Esophagus muscularis mucosa (tissue), 4 donors: ENCODE results near the gene NDRG3. TPM values are rescaled to one million over a fixed set of nuclear protein-coding genes. Genes with fewer than 3 reads are reported as not detected.

Experiments
- DNase-seq: peaks from one replicate; pipeline ENCODE4 v3.0.0-alpha.2; 2017; ENCODE audit errors: extremely low spot score
- H3K27ac ChIP-seq, 4 donors: fragments of 200-600 bp; sonication (generic); replicated peaks in 1 of 4; 1 replicate in 3 of 4; 2 replicates in 1 of 4; pipeline ENCODE4 v1.5.1; 2016 to 2019; ENCODE audit warnings: mild to moderate bottlenecking in 1 of 4
- H3K27me3 ChIP-seq, 4 donors: fragments of 200-600 bp; sonication (generic); one replicate each; pipeline versions ENCODE4 v1.5.1 to v1.6.0; 2016 to 2019
- H3K36me3 ChIP-seq, 4 donors: fragments of 200-600 bp; sonication (generic); one replicate each; pipeline ENCODE4 v1.5.1; 2016 to 2019
- H3K4me1 ChIP-seq, 4 donors: fragments of 200-600 bp; sonication (generic); one replicate each; pipeline ENCODE4 v1.5.1; 2016 to 2019
- H3K4me3 ChIP-seq, 4 donors: fragments of 200-600 bp; sonication (generic); 1 replicate in 2 of 4; 2 replicates in 2 of 4; pipeline ENCODE4 v1.5.1; 2016 to 2019; ENCODE audit warnings: mild to moderate bottlenecking in 4 of 4, moderate library complexity in 1 of 4
- H3K9me3 ChIP-seq, 4 donors: fragments of 200-600 bp; sonication (generic); 1 replicate in 3 of 4; 2 replicates in 1 of 4; pipeline ENCODE4 v1.5.1; 2016 to 2019
- CTCF ChIP-seq, 3 experiments: fragments of 200-600 bp in 2 of 3; fragments of 450-650 bp in 1 of 3; sonication (generic) in 2 of 3; IDR thresholded peaks; one replicate each; pipeline ENCODE4 v1.5.1; 2017 to 2019; ENCODE audit warnings: antibody characterized with exemption in 3 of 3, mild to moderate bottlenecking in 2 of 3, moderate library complexity in 1 of 3
- EP300 ChIP-seq: sonication (generic); formaldehyde crosslinking; IDR thresholded peaks from one replicate; pipeline ENCODE4 v1.6.1; 2017; ENCODE audit warnings: antibody characterized with exemption
- POLR2A ChIP-seq: fragments of 450-650 bp; IDR thresholded peaks from one replicate; pipeline ENCODE4 v1.6.1; 2017; ENCODE audit warnings: antibody characterized with exemption, moderate library complexity, mild to moderate bottlenecking, low read depth
- POLR2AphosphoS5 ChIP-seq, 2 donors: sonication (generic); formaldehyde crosslinking; IDR thresholded peaks; one replicate each; pipeline ENCODE4 v1.6.1; 2017; ENCODE audit warnings: antibody characterized with exemption in 2 of 2
- WGBS: methylation state at CpG from one replicate; pipeline ENCODE4 v1.1.5; 2018; 5-methylcytosine and 5-hydroxymethylcytosine counted together
- intact Hi-C: fragments of 100-400 bp; cut with DNase I; formaldehyde crosslinking; loops from one replicate; pipeline ENCODE4 v1.15.1; 2023
- total RNA-seq, 4 donors: library from RNA; depleted of rRNA; stranded (reverse); fragments of >200 nt; gene quantifications; one replicate each; pipeline versions ENCODE4 v1.1.0 to v1.2.1, GENCODE V29; 2016

The NDRG3 gene
- 10 to 100 TPM; 17.1 to 22.8 (median 22.3) TPM for total RNA-seq

- peaks cover 0 to 3% (median 0%) of the 10 kb centered on the region in 4 donors for H3K27me3 ChIP-seq
- peaks cover 13 to 24% (median 20%) of the 10 kb centered on the region in 4 donors for H3K4me1 ChIP-seq
- no peak for TF ChIP-seq POLR2A
- peak in 1 of 3 experiments; percentile 13 for TF ChIP-seq CTCF (IDR thresholded peaks at IDR 0.05)
- peak; percentile 32 to 70 for TF ChIP-seq POLR2AphosphoS5 (IDR thresholded peaks at IDR 0.05)
- WGBS, result 8% methylated on average over 15 of the region's 63 CpGs
- H3K9me3 ChIP-seq, result no peaks in the 10 kb centered on the region
- peak within 1 kb of the TSS; percentile 72 to 83 (median 76) for H3K27ac ChIP-seq
- intact Hi-C loops, result loop anchor here (10.0 kb wide), 1 partner anchor 119 kb away; a partner anchor contains a TSS
- peak within 1 kb of the TSS; percentile 83 to 98 (median 97) for H3K4me3 ChIP-seq
- DNase-seq, result peak; percentile 98
- H3K36me3 ChIP-seq, result no peaks in the 10 kb centered on the region
Observed at GRCh38 chr20:36745927-36746659, at the start of gene NDRG3. NDRG3 (minus strand) TSS chr20:36746090; CDS start chr20:36721735, 24,355 bp downstream.

GRCh38 chr20:36794116-36794474 is 48.2 kb upstream of the NDRG3 start:
- intact Hi-C loops, result no loop called here
- H3K27ac ChIP-seq, result no peak overlapping the region
- H3K4me3 ChIP-seq, result no peak overlapping the region
- 92% methylated on average over 9 of the region's 20 CpGs for WGBS
- no peaks in the 10 kb centered on the region for H3K9me3 ChIP-seq
- H3K4me1 ChIP-seq, result peaks cover 0 to 13% (median 10%) of the 10 kb centered on the region in 4 donors
- H3K27me3 ChIP-seq, result no peaks in the 10 kb centered on the region
- TF ChIP-seq POLR2A (no peak), EP300 (no peak), CTCF (IDR thresholded peaks at IDR 0.05) (no peak), POLR2AphosphoS5 (IDR thresholded peaks at IDR 0.05) (no peak)
- DNase-seq, result no peak
- peaks cover 68 to 96% (median 86%) of the 10 kb centered on the region in 4 donors for H3K36me3 ChIP-seq

GRCh38 chr20:36793294-36794115 is 47.6 kb upstream of the NDRG3 start:
- no peaks in the 10 kb centered on the region for H3K27me3 ChIP-seq
- WGBS, result 91% methylated on average over 16 of the region's 36 CpGs
- DNase-seq, result no peak
- H3K36me3 ChIP-seq, result peaks cover 69 to 96% (median 85%) of the 10 kb centered on the region in 4 donors
- intact Hi-C loops, result no loop called here
- no peak overlapping the region for H3K4me3 ChIP-seq
- TF ChIP-seq CTCF (IDR thresholded peaks at IDR 0.05) (no peak), POLR2AphosphoS5 (IDR thresholded peaks at IDR 0.05) (no peak), EP300 (no peak), POLR2A (no peak)
- no peak overlapping the region for H3K27ac ChIP-seq
- peaks cover 0 to 13% (median 10%) of the 10 kb centered on the region in 4 donors for H3K4me1 ChIP-seq
- H3K9me3 ChIP-seq, result no peaks in the 10 kb centered on the region

GRCh38 chr20:36792422-36792821 is 46.5 kb upstream of the NDRG3 start:
- Histone ChIP-seq H3K27ac (no peak overlapping the region), H3K27me3 (no peaks in the 10 kb centered on the region), H3K4me3 (no peak overlapping the region), H3K9me3 (no peaks in the 10 kb centered on the region), H3K36me3 (peaks cover 59 to 96% (median 79%) of the 10 kb centered on the region in 4 donors), H3K4me1 (peaks cover 0 to 13% (median 10%) of the 10 kb centered on the region in 4 donors)
- 79% methylated on average over 3 of the region's 3 CpGs for WGBS
- intact Hi-C loops, result no loop called here
- no peak for DNase-seq
- peak in 1 of 2 donors; percentile 24 for TF ChIP-seq POLR2AphosphoS5 (IDR thresholded peaks at IDR 0.05)
- no peak for TF ChIP-seq EP300
- no peak for TF ChIP-seq POLR2A
- peak in 2 of 3 experiments; percentile 36 to 42 for TF ChIP-seq CTCF (IDR thresholded peaks at IDR 0.05)
